ENCODE results near the gene GMPPA.
A peak's percentile ranks its signal among the peaks of the same experiment; 100 is the strongest.

The GMPPA gene

GRCh38 chr2:219490186-219490585 is 8.5 kb upstream of the GMPPA start:
- Histone ChIP-seq H3K4me1 (ENCODE audit: insufficient read depth, low read length) (peaks cover 18% of the 10 kb centered on the region), H3K9me3 (ENCODE audit: insufficient read depth, low read depth, low read length) (no peaks in the 10 kb centered on the region), H3K4me3 (ENCODE audit: low read length) (no peak overlapping the region), H3K27ac (ENCODE audit: low read length) (no peak overlapping the region), H3K36me3 (ENCODE audit: insufficient read depth, low read depth, low read length) (no peaks in the 10 kb centered on the region), H3K27me3 (ENCODE audit: insufficient read depth, low read length) (peaks cover 62% of the 10 kb centered on the region), H3K9ac (ENCODE audit: low read depth, low read length) (no peak overlapping the region)

DNA sequence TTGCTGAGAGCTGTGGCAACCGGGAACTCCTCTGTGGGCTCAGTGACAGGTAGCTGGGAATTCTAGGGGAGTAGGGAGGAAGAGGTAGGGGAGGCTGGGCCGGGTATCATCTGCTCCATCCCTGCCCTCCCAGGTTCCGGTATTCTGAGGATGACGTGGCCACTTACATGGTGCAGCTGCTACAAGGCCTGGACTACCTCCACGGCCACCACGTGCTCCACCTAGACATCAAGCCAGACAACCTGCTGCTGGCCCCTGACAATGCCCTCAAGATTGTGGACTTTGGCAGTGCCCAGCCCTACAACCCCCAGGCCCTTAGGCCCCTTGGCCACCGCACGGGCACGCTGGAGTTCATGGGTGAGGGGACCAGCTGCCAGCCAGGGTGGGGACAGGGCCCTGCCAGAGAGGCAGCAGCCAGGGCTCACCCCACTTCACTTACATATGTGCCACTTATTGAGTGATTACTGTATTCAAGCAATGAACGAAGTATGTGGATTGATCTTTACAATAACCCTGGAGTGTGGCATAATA is 8.0 kb upstream of the GMPPA start:
- Histone ChIP-seq H3K36me3 (ENCODE audit: insufficient read depth, low read depth, low read length) (no peaks in the 10 kb centered on the region), H3K4me3 (ENCODE audit: low read length) (no peak overlapping the region), H3K27ac (ENCODE audit: low read length) (no peak overlapping the region), H3K4me1 (ENCODE audit: insufficient read depth, low read length) (peaks cover 18% of the 10 kb centered on the region), H3K27me3 (ENCODE audit: insufficient read depth, low read length) (peaks cover 62% of the 10 kb centered on the region), H3K9me3 (ENCODE audit: insufficient read depth, low read depth, low read length) (no peaks in the 10 kb centered on the region), H3K9ac (ENCODE audit: low read depth, low read length) (no peak overlapping the region)

- Histone ChIP-seq H3K36me3 (ENCODE audit: insufficient read depth, low read depth, low read length) (no peaks in the 10 kb centered on the region), H3K27me3 (ENCODE audit: insufficient read depth, low read length) (peaks cover 62% of the 10 kb centered on the region)
Observed at GRCh38 chr2:219491278-219491963, 7.3 kb upstream of the GMPPA start.

GRCh38 chr2:219492575-219492974 is 6.1 kb upstream of the GMPPA start:
- Histone ChIP-seq H3K27me3 (ENCODE audit: insufficient read depth, low read length) (peaks cover 62% of the 10 kb centered on the region), H3K4me3 (ENCODE audit: low read length) (no peak overlapping the region), H3K9me3 (ENCODE audit: insufficient read depth, low read depth, low read length) (no peaks in the 10 kb centered on the region), H3K27ac (ENCODE audit: low read length) (no peak overlapping the region), H3K36me3 (ENCODE audit: insufficient read depth, low read depth, low read length) (no peaks in the 10 kb centered on the region), H3K9ac (ENCODE audit: low read depth, low read length) (no peak overlapping the region), H3K4me1 (ENCODE audit: insufficient read depth, low read length) (peaks cover 6% of the 10 kb centered on the region; the same call in 1 of the 2 replicates)

More at GRCh38 chr2:219491278-219491963, 7.3 kb upstream of the GMPPA start:
- H3K4me3 ChIP-seq (ENCODE audit: low read length) = no peak overlapping the region
- peaks cover 13% of the 10 kb centered on the region; the same call in 1 of the 2 replicates for H3K4me1 ChIP-seq (ENCODE audit: insufficient read depth, low read length)
- H3K27ac ChIP-seq (ENCODE audit: low read length) = no peak overlapping the region
- H3K9ac ChIP-seq (ENCODE audit: low read depth, low read length) = no peak overlapping the region
- no peaks in the 10 kb centered on the region for H3K9me3 ChIP-seq (ENCODE audit: insufficient read depth, low read depth, low read length)

DNA sequence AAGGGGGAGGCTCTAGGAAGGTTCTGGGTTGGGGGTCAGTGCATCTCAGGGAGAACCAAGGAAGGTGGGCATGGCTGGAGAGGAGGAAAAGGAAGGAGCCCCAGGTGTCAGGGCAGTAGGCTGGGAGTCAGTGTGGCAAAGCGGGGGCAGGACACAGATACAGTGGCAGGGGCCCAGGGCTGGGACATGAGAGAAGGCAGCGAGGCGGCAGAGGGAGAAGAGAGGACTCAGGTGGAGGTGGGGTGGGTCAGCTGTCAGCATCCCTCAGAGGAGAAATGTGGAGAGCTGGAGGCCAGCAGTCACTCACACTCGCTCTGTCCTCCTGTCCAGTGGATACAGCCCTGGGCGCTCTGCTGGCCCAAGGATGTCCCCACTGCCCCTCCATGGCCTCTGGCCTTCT is 5.6 kb upstream of the GMPPA start:
- peaks cover 62% of the 10 kb centered on the region for H3K27me3 ChIP-seq (ENCODE audit: insufficient read depth, low read length)
- H3K36me3 ChIP-seq (ENCODE audit: insufficient read depth, low read depth, low read length) = no peaks in the 10 kb centered on the region
- H3K9ac ChIP-seq (ENCODE audit: low read depth, low read length) = no peak overlapping the region
- peaks cover 6% of the 10 kb centered on the region; the same call in 1 of the 2 replicates for H3K4me1 ChIP-seq (ENCODE audit: insufficient read depth, low read length)
- H3K27ac ChIP-seq (ENCODE audit: low read length) = no peak overlapping the region
- no peaks in the 10 kb centered on the region for H3K9me3 ChIP-seq (ENCODE audit: insufficient read depth, low read depth, low read length)
- H3K4me3 ChIP-seq (ENCODE audit: low read length) = no peak overlapping the region

GRCh38 chr2:219494952-219495530 is 3.6 kb upstream of the GMPPA start:
- H3K27ac ChIP-seq (ENCODE audit: low read length) = no peak overlapping the region
- no peaks in the 10 kb centered on the region for H3K9me3 ChIP-seq (ENCODE audit: insufficient read depth, low read depth, low read length)
- H3K4me1 ChIP-seq (ENCODE audit: insufficient read depth, low read length) = peaks cover 15% of the 10 kb centered on the region; the same call in 1 of the 2 replicates
- H3K4me3 ChIP-seq (ENCODE audit: low read length) = no peak overlapping the region
- H3K9ac ChIP-seq (ENCODE audit: low read depth, low read length) = no peak overlapping the region
- peaks cover 59% of the 10 kb centered on the region for H3K27me3 ChIP-seq (ENCODE audit: insufficient read depth, low read length)
- H3K36me3 ChIP-seq (ENCODE audit: insufficient read depth, low read depth, low read length) = no peaks in the 10 kb centered on the region

GRCh38 chr2:219495531-219496122 is 3.1 kb upstream of the GMPPA start:
- H3K4me1 ChIP-seq (ENCODE audit: insufficient read depth, low read length) = peaks cover 20% of the 10 kb centered on the region; the same call in 1 of the 2 replicates
- H3K4me3 ChIP-seq (ENCODE audit: low read length) = no peak overlapping the region
- H3K9me3 ChIP-seq (ENCODE audit: insufficient read depth, low read depth, low read length) = no peaks in the 10 kb centered on the region
- H3K9ac ChIP-seq (ENCODE audit: low read depth, low read length) = no peak overlapping the region
- no peaks in the 10 kb centered on the region for H3K36me3 ChIP-seq (ENCODE audit: insufficient read depth, low read depth, low read length)
- peaks cover 59% of the 10 kb centered on the region for H3K27me3 ChIP-seq (ENCODE audit: insufficient read depth, low read length)
- no peak overlapping the region for H3K27ac ChIP-seq (ENCODE audit: low read length)

GRCh38 chr2:219496247-219496824 is 2.4 kb upstream of the GMPPA start:
- Histone ChIP-seq H3K4me1 (ENCODE audit: insufficient read depth, low read length) (peaks cover 20% of the 10 kb centered on the region; the same call in 1 of the 2 replicates), H3K4me3 (ENCODE audit: low read length) (no peak overlapping the region), H3K36me3 (ENCODE audit: insufficient read depth, low read depth, low read length) (no peaks in the 10 kb centered on the region), H3K27ac (ENCODE audit: low read length) (no peak overlapping the region), H3K9ac (ENCODE audit: low read depth, low read length) (no peak overlapping the region), H3K9me3 (ENCODE audit: insufficient read depth, low read depth, low read length) (no peaks in the 10 kb centered on the region), H3K27me3 (ENCODE audit: insufficient read depth, low read length) (peaks cover 57% of the 10 kb centered on the region)

DNA sequence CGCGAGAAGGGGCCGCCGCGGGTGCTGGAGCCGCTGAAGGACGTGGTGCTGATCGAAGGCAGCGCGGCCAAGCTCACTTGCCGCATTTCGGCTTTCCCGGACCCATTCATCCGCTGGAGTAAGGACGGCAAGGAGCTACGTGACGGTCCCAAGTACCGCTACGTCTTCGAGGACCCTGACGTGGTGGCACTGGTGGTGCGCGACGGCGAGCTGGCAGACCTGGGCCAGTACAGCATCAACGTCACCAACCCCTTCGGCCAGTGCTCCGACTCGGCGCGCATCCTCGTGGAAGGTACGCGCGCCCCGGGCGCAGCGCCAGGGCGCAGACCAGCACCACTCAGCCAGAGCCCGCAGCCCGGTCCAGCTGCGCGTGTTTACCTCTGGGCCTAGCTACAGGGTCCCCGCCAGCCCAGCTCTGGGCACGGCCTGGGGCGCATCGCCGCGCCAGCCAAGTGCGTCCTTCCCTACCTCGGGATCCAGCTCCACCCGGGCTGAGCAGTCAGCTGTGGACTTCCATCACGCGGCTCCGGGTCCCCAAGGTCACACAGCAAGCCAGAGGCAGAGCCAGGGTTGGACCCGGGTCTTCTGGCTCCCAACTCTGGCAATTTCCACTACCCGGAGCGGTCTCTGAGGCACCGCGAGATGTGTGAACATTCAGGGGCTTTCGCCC is 1.7 kb upstream of the GMPPA start:
- Histone ChIP-seq H3K4me1 (ENCODE audit: insufficient read depth, low read length) (peaks cover 20% of the 10 kb centered on the region; the same call in 1 of the 2 replicates), H3K9me3 (ENCODE audit: insufficient read depth, low read depth, low read length) (no peaks in the 10 kb centered on the region), H3K4me3 (ENCODE audit: low read length) (peak overlapping the region; percentile 77; the same call in 1 of the 2 replicates), H3K27me3 (ENCODE audit: insufficient read depth, low read length) (peaks cover 55% of the 10 kb centered on the region), H3K27ac (ENCODE audit: low read length) (no peak overlapping the region), H3K9ac (ENCODE audit: low read depth, low read length) (no peak overlapping the region), H3K36me3 (ENCODE audit: insufficient read depth, low read depth, low read length) (no peaks in the 10 kb centered on the region)

DNA sequence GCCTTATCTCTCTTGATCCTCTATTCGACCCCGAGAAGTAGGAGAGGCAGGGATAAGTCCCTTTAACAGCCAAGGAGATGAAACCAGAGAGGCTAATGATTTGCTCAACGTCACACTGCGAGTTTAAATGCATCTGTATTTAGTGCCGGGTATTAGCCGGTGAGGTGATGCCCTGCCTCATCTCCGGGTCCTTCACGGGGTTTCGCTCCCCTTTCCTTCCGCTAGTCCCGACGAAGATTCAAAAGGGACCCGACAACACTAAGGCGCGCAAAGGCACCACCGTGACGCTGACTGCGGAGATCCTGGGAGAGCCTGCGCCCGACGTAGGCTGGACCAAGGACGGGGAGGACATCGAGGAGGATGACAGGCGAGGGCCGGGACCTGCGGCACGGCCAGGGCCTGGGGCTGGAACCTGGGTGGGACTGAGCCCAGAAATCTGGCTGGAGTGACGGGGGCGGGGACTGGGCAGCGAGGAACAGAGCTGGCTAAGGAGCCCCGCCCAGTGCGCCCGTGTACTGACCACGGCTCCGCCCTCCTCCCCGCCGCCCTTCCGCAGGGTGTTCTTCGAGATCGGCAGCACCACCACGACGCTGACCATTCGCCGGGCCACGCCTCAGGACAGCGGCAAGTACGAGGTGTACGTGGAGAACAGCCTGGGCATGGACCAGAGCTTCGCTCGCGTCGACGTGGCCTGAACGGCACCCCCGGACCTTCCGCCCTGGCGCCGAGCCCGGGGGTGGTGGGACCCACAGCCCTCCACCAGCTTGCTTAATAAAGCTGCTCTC is 1.0 kb upstream of the GMPPA start:
- H3K9me3 ChIP-seq (ENCODE audit: insufficient read depth, low read depth, low read length) = no peaks in the 10 kb centered on the region
- peak overlapping the region; percentile 77 for H3K4me3 ChIP-seq (ENCODE audit: low read length)
- 0 out of 2 replicates have a peak overlapping the region, but pooled peaks have one; percentile 19 for H3K9ac ChIP-seq (ENCODE audit: low read depth, low read length)
- peaks cover 54% of the 10 kb centered on the region for H3K27me3 ChIP-seq (ENCODE audit: insufficient read depth, low read length)
- no peaks in the 10 kb centered on the region for H3K36me3 ChIP-seq (ENCODE audit: insufficient read depth, low read depth, low read length)
- H3K4me1 ChIP-seq (ENCODE audit: insufficient read depth, low read length) = peaks cover 20% of the 10 kb centered on the region; the same call in 1 of the 2 replicates
- H3K27ac ChIP-seq (ENCODE audit: low read length) = no peak overlapping the region

DNA sequence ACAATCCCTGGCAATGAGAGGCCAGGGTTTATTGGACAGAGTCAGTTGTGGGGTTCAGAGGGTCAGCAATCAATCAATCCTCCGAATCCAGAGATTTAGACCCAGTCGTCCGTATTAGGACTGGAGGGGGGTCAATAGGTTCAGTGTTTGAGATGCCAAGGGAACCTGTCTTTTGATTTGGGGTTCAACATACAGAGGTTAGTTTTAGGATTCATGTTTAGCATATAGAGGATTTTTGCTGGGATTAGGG is 292 bp downstream of the GMPPA start:
- peak overlapping the region; percentile 28 for H3K27ac ChIP-seq (ENCODE audit: low read length)
- H3K9ac ChIP-seq (ENCODE audit: low read depth, low read length) = peak overlapping the region; percentile 83
- H3K4me1 ChIP-seq (ENCODE audit: insufficient read depth, low read length) = peaks cover 18% of the 10 kb centered on the region; the same call in 1 of the 2 replicates
- H3K9me3 ChIP-seq (ENCODE audit: insufficient read depth, low read depth, low read length) = no peaks in the 10 kb centered on the region
- H3K36me3 ChIP-seq (ENCODE audit: insufficient read depth, low read depth, low read length) = peaks cover 3% of the 10 kb centered on the region; the same call in 1 of the 2 replicates
- peaks cover 42% of the 10 kb centered on the region for H3K27me3 ChIP-seq (ENCODE audit: insufficient read depth, low read length)
- H3K4me3 ChIP-seq (ENCODE audit: low read length) = peak overlapping the region; percentile 77

Measured in iPS-20b (cell line).